Left lung (tissue), 10 donors: ENCODE data around the gene BACH2. TPM values are rescaled to one million over a fixed set of nuclear protein-coding genes. Genes with fewer than 3 reads are reported as not detected.

Experiments
- ATAC-seq: fragments of 200-7000 bp; cut with Tn5 transposase; one replicate; pipeline ENCODE4 v1.9.1; 2020; ENCODE audit warnings: moderate library complexity
- DNase-seq, 4 donors: peaks; one replicate each; pipeline ENCODE4 v3.0.0-alpha.2; 2013 to 2020
- H3K27ac ChIP-seq, 2 donors: fragments of 200-600 bp; sonication (generic) in 1 of 2; one replicate each; pipeline versions ENCODE4 v1.5.0 to v1.8.0; 2020 to 2021
- H3K27me3 ChIP-seq, 2 donors: fragments of 200-600 bp; sonication (generic) in 1 of 2; one replicate each; pipeline versions ENCODE4 v1.5.0 to v1.8.0; 2020 to 2021
- H3K36me3 ChIP-seq, 2 donors: fragments of 200-600 bp; sonication (generic) in 1 of 2; one replicate each; pipeline versions ENCODE4 v1.5.0 to v1.8.0; 2020 to 2021
- H3K4me1 ChIP-seq, 2 donors: fragments of 200-600 bp; one replicate each; pipeline ENCODE4 v1.8.0; 2021
- H3K4me3 ChIP-seq, 2 donors: fragments of 200-600 bp; sonication (generic) in 1 of 2; one replicate each; pipeline versions ENCODE4 v1.5.0 to v1.8.0; 2020 to 2021; ENCODE audit warnings: mild to moderate bottlenecking in 1 of 2
- H3K9me3 ChIP-seq, 2 donors: fragments of 200-600 bp; sonication (generic) in 1 of 2; one replicate each; pipeline versions ENCODE4 v1.5.0 to v1.8.0; 2020 to 2021
- CTCF ChIP-seq, 2 donors: fragments of 200-600 bp; sonication (generic) in 1 of 2; IDR thresholded peaks; one replicate each; pipeline versions ENCODE4 v1.5.0 to v1.8.0; 2021; ENCODE audit warnings: antibody characterized with exemption in 2 of 2
- intact Hi-C, 2 donors: fragments of 100-400 bp; cut with DNase I; formaldehyde crosslinking; loops; one replicate each; pipeline versions ENCODE4 v1.11.2 to v1.14.2; 2022
- polyA plus RNA-seq, 6 donors: library from polyadenylated mRNA; unstranded; fragments of 120-200 nt; gene quantifications; one replicate each; pipeline ENCODE4 v1.2.1, GENCODE V29; 2013; ENCODE audit not compliant: insufficient read length in 6 of 6
- total RNA-seq, 2 donors: library from RNA; stranded (reverse); fragmentation: NEBNext Ultra II Directional; extraction: Animal tissue kit (Norgen Biotek cat#: 25700); gene quantifications; one replicate each; pipeline ENCODE4 v1.2.1, GENCODE V29; 2021
- donor health status: DM: no; HTN: yes; CAD: no.
- donor health status: DM: no; HTN: no; CAD: no.

The BACH2 gene
- total and polyA plus RNA-seq, 8 donors: 3.8 to 10.6 (median 8.9) TPM

GRCh38 chr6:90297115-90297866 lies 648 bp upstream of the BACH2 start:
- no peak for TF ChIP-seq CTCF (IDR thresholded peaks at IDR 0.05)
- Histone ChIP-seq H3K27me3 (peaks cover 23 to 79% of the 10 kb centered on the region in 2 donors), H3K27ac (peak overlapping the region in 1 of 2 donors; percentile 84), H3K4me1 (peaks cover 6 to 19% of the 10 kb centered on the region in 2 donors), H3K36me3 (no peaks in the 10 kb centered on the region), H3K4me3 (peak overlapping the region; percentile 49 to 58), H3K9me3 (no peaks in the 10 kb centered on the region)
- DNase-seq (no peak), ATAC-seq (no peak)
- intact Hi-C loops: loop anchor here in 1 of 2 donors (10.0 kb wide), 2 partner anchors 98 to 322 kb away; no protein-coding TSS in a partner anchor

- peaks cover 6 to 19% of the 10 kb centered on the region in 2 donors for H3K4me1 ChIP-seq
These were observed 746 bp downstream of the BACH2 start for GRCh38 chr6:90295854-90296340.

GRCh38 chr6:90294989-90295853 lies 1.4 kb downstream of the BACH2 start:
- no peak for TF ChIP-seq CTCF (IDR thresholded peaks at IDR 0.05)
- ATAC-seq (peak; percentile 55), DNase-seq (peak; percentile 46 to 84 (median 60))
- intact Hi-C loops: loop anchor here in 1 of 2 donors (10.0 kb wide), 2 partner anchors 100 to 320 kb away; no protein-coding TSS in a partner anchor
- H3K4me3 ChIP-seq: peak overlapping the region; percentile 49 to 58
- H3K4me1 ChIP-seq: peaks cover 6 to 19% of the 10 kb centered on the region in 2 donors
- H3K27ac ChIP-seq: peak overlapping the region; percentile 54 to 84
- H3K9me3 ChIP-seq: no peaks in the 10 kb centered on the region
- H3K27me3 ChIP-seq: peaks cover 23 to 76% of the 10 kb centered on the region in 2 donors
- no peaks in the 10 kb centered on the region for H3K36me3 ChIP-seq

More at GRCh38 chr6:90295854-90296340, 746 bp downstream of the BACH2 start:
- no peaks in the 10 kb centered on the region for H3K36me3 ChIP-seq
- peaks cover 23 to 79% of the 10 kb centered on the region in 2 donors for H3K27me3 ChIP-seq
- peak overlapping the region; percentile 54 to 84 for H3K27ac ChIP-seq
- H3K4me3 ChIP-seq: peak overlapping the region; percentile 49 to 58
- TF ChIP-seq CTCF (IDR thresholded peaks at IDR 0.05): no peak
- ATAC-seq (peak; percentile 73), DNase-seq (peak; percentile 70 to 91 (median 82))
- H3K9me3 ChIP-seq: no peaks in the 10 kb centered on the region
- intact Hi-C loops: loop anchor here in 1 of 2 donors (10.0 kb wide), 2 partner anchors 99 to 321 kb away; no protein-coding TSS in a partner anchor

GRCh38 chr6:90294614-90294988 lies 2.0 kb downstream of the BACH2 start:
- Histone ChIP-seq H3K4me1 (peaks cover 6 to 19% of the 10 kb centered on the region in 2 donors), H3K9me3 (no peaks in the 10 kb centered on the region), H3K27ac (peak overlapping the region; percentile 54 to 84), H3K4me3 (peak overlapping the region; percentile 49 to 58), H3K36me3 (no peaks in the 10 kb centered on the region), H3K27me3 (peaks cover 20 to 70% of the 10 kb centered on the region in 2 donors)
- no peak for TF ChIP-seq CTCF (IDR thresholded peaks at IDR 0.05)
- DNase-seq (no peak), ATAC-seq (no peak)
- intact Hi-C loops: loop anchor here in 1 of 2 donors (10.0 kb wide), 2 partner anchors 100 to 320 kb away; no protein-coding TSS in a partner anchor
